HG03520 (cell line): ENCODE measurements around the gene MST1.

ENCODE experiments used
- ATAC-seq: cut with Tn5 transposase; IDR thresholded peaks from one replicate; pipeline ENCODE4 v1.9.1; 2021; ENCODE audit warnings: mild to moderate bottlenecking, moderate library complexity; ENCODE audit not compliant: unreplicated experiment

The MST1 gene

GRCh38 chr3:49718858-49719213 lies 29.6 kb upstream of the MST1 start:
- ATAC-seq = no peak

DNA sequence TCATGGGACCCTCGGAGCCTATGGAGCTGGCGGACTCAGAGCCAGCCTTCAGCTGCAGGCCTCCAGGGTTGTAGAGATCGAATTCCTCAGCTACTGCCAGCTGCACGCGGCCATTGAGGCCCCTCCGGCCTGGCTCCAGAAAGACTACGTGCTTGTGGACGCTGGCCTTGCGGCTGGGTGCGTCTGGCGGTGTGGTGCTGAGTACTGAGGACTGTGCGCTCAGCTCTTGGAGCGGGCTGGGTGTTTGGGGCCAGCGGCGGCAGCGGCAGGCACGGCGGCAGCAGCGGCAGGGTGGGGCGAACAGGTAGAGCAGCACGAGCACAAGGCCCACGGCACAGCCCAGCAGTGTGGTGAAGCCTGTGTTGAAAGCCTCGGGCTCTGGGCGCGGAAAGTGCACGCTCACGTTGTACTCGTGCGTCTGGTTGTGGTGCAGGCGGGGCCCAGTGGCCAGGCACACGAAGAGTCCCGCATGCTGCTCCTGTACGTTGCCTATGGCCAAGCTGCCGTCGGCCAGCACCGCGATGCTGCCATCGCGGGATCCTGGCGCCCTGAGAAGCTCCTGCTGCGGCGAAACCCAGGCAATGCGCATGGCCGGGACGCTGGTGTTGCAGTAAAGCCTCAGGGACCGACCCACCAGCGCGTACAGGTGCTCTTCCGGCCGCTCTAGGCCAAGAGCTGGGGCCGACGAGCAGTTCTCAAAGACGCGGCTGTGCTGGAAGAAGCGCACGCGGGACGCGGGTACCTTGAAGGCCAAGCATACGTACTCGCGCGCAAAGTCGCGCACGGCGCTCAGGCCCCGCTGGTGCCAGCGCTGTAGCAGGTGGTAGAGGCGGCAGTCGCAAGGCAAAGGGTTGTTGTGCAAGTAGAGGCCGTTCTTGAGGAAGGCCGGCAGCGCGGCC lies 28.9 kb upstream of the MST1 start:
- ATAC-seq = no peak

GRCh38 chr3:49717211-49717958 lies 28.1 kb upstream of the MST1 start:
- no peak for ATAC-seq

DNA sequence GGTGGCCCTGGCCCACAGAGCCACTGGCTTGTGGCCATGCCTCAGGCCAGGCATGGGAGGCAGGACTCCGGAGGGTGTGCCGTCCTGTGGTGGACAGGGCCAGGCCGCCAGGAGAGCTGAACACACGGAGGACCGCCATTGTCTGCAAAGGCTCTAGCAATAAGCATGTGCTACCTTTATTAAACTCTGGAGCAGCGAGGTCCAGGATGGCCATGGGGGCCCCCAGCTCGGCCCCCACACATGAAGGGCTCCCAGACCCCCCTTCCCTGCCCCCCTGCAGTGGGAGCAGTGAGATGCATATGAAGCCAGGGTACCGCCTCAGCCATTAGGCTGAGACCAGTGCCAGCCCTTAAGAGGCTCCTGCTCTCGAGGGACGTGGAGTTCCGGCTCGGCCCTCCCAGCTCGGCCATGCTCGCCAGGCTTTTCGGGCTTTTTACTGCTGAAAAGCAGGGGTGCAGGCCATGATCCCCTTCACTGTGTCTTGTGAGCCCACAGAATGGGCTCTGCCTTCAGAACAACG lies 27.5 kb upstream of the MST1 start:
- ATAC-seq = no peak

- ATAC-seq = no peak
These were observed 26.9 kb upstream of the MST1 start for GRCh38 chr3:49716169-49716568.

GRCh38 chr3:49715611-49716121 lies 26.4 kb upstream of the MST1 start:
- ATAC-seq = no peak

GRCh38 chr3:49714728-49715550 lies 25.7 kb upstream of the MST1 start:
- no peak for ATAC-seq

DNA sequence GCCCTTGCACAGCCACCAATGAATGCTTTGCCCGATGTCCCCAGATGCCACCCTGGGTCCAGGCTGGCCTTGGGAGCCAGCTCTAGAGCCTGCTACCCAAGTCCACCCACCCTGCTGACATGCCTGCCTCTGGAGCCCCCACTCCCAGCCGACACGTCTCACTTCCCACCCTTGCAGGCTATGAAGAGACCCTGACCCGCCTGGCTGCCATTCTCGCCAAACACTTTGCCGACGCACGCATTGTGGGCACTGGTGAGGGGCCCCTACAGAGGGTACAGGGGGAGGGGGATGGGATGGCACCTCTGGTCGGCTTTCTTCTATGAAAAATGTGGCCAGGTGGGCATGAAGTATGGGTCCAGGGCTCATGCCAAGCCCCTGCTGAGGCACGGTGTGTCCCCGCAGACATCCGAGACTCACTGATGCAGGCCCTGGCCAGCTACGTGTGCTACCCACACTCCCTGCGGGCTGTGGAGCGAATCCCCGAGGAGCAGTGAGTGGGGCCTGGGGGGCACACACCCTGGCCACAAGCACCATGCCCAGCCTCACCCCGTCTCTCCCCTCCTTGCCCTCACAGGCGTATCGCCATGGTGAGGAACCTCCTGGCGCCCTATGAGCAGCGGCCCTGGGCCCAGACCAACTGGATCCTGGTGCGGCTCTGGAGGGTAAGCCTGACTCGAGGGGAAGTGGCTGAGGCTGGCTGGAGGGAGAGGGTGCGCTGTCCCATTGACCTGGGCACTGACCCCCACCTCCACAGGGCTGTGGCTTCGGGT lies 24.2 kb upstream of the MST1 start:
- ATAC-seq = no peak

DNA sequence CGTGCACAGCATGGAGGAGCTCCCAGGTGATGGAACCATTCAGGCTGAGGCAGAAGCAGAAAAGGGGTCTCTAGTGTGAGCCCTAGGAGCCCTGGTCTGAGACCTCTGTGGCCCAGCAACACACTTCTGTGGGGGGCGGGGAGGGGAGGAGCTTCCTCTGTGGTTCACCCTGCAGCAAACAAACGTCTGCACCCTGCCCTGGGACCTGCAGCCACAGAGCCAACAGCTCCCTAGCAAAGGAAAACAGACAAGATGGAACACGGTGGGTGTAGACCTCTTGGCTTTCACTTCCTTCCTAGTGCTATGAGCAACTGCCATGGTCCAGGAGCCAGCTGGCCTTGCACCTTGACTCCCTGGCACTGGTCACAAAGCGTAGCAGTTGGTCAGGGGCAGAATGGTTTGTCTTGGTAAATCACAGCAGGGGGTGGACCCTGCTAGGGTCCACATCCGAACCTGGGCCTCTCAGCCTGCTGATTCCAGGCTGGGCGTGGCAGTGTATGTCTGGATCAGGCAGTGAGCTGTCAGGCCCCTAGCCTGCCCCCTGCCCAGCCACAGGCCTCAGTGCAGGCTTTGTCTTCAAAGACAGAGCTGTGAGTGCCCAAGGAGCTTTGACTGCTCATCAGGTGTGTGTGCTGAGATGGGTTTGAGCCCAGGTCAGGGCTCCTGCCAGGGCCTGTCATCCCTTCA lies 23.5 kb upstream of the MST1 start:
- no peak for ATAC-seq

- ATAC-seq = no peak
These were observed 22.9 kb upstream of the MST1 start for GRCh38 chr3:49712166-49712565.

- no peak for ATAC-seq
These were observed 22.2 kb upstream of the MST1 start for GRCh38 chr3:49711489-49711888.

GRCh38 chr3:49709852-49710251 lies 20.6 kb upstream of the MST1 start:
- ATAC-seq = no peak

DNA sequence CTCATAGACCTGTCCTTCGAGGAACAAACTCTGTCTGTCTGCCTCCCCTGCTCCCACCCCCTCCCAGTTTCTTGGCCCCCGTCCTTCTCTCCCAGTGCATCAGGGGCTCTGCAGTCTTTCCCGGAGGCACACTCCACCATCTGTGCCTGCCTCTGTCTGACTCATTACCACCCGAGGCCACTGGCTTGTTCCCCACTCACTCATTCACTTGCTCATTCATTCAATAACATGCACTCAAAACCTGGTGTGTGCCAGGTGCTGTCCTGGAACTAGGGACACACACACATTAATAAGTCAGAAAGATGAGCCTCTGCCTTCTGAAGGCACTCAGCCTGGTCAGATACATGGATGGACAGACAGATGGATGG lies 17.8 kb upstream of the MST1 start:
- no peak for ATAC-seq

- ATAC-seq = no peak
These were observed 17.3 kb upstream of the MST1 start for GRCh38 chr3:49706456-49707112.

DNA sequence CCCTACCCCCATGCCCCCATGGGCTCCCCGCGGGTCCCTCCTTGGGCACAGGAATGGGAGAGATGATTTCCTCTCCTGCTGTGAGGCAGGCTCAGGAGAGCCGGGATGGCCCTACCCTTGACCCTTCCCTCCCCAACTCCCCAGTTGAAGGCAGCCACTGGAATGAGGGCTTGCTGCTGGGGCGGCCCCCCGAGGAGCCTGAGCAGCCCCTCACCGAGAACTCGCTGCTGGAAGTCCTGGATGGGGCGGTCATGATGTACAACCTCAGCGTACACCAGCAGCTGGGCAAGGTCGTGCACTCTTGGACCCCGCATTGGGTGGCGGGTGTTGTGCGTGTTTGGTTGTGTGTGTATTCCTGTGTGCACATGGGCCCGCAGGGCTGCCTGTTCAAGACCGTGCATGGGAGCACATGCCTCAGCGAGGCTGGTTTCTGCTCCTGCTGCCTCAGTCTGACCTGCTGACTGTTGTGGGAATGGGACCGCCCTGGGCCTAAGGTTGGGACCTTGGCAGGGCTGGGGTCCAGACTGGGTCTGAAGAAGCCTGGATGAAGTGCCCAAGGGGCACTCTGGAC lies 16.2 kb upstream of the MST1 start:
- ATAC-seq = no peak

- ATAC-seq = no peak
These were observed 15.4 kb upstream of the MST1 start for GRCh38 chr3:49704629-49705028.

DNA sequence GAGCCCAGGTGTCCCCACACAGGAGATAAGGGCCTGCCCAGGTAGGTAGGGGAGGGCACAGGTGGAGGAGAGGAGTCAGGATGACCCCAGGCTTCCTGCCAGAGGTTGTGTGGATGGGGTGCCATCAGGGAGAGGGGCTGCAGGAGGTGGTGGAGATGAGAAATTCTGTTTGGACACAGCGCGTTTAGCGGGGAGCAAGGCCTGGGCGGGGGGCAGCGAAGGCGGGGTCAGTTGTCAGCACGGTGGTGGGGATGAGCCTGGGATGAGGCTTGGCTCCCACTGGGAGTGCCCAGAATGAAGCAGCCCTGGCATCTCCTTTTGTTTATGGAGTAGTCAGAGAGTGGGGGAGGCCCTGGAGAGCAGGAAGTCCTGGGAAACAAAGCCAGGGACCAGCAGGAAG lies 14.7 kb upstream of the MST1 start:
- ATAC-seq = no peak

GRCh38 chr3:49703443-49703927 lies 14.2 kb upstream of the MST1 start:
- peak; percentile 85 for ATAC-seq

- ATAC-seq = no peak
These were observed 13.4 kb upstream of the MST1 start for GRCh38 chr3:49702672-49703071.
